ENCODE measurements around the gene SHFL.

The SHFL gene

GRCh38 chr19:10069046-10069445 lies 17.1 kb upstream of the SHFL start:
- Histone ChIP-seq H3K9me3 (ENCODE audit: insufficient read depth, low read depth, low read length) (peaks cover 4% of the 10 kb centered on the region), H3K27ac (ENCODE audit: low read length) (no peak overlapping the region), H3K9ac (ENCODE audit: low read depth, low read length) (no peak overlapping the region), H3K36me3 (ENCODE audit: insufficient read depth, low read depth, low read length) (no peaks in the 10 kb centered on the region), H3K4me3 (ENCODE audit: low read length) (no peak overlapping the region), H3K27me3 (ENCODE audit: insufficient read depth, low read length) (peaks cover 2% of the 10 kb centered on the region; the same call in 1 of the 2 replicates), H3K4me1 (ENCODE audit: insufficient read depth, low read length) (no peaks in the 10 kb centered on the region)

GRCh38 chr19:10070730-10071446 lies 15.2 kb upstream of the SHFL start:
- H3K4me3 ChIP-seq (ENCODE audit: low read length) = no peak overlapping the region
- no peak overlapping the region for H3K9ac ChIP-seq (ENCODE audit: low read depth, low read length)
- H3K27ac ChIP-seq (ENCODE audit: low read length) = no peak overlapping the region
- H3K4me1 ChIP-seq (ENCODE audit: insufficient read depth, low read length) = no peaks in the 10 kb centered on the region
- no peaks in the 10 kb centered on the region for H3K36me3 ChIP-seq (ENCODE audit: insufficient read depth, low read depth, low read length)
- H3K9me3 ChIP-seq (ENCODE audit: insufficient read depth, low read depth, low read length) = peaks cover 7% of the 10 kb centered on the region
- H3K27me3 ChIP-seq (ENCODE audit: insufficient read depth, low read length) = peaks cover under 1% of the 10 kb centered on the region; the same call in 1 of the 2 replicates

- Histone ChIP-seq H3K9me3 (ENCODE audit: insufficient read depth, low read depth, low read length) (peaks cover 7% of the 10 kb centered on the region), H3K4me3 (ENCODE audit: low read length) (no peak overlapping the region), H3K4me1 (ENCODE audit: insufficient read depth, low read length) (no peaks in the 10 kb centered on the region), H3K36me3 (ENCODE audit: insufficient read depth, low read depth, low read length) (no peaks in the 10 kb centered on the region), H3K27ac (ENCODE audit: low read length) (no peak overlapping the region), H3K27me3 (ENCODE audit: insufficient read depth, low read length) (peaks cover 10% of the 10 kb centered on the region), H3K9ac (ENCODE audit: low read depth, low read length) (no peak overlapping the region)
Measured at GRCh38 chr19:10074153-10074552, 12.0 kb upstream of the SHFL start.

GRCh38 chr19:10076535-10076934 lies 9.6 kb upstream of the SHFL start:
- H3K27ac ChIP-seq (ENCODE audit: low read length) = no peak overlapping the region
- peaks cover 10% of the 10 kb centered on the region for H3K27me3 ChIP-seq (ENCODE audit: insufficient read depth, low read length)
- H3K36me3 ChIP-seq (ENCODE audit: insufficient read depth, low read depth, low read length) = no peaks in the 10 kb centered on the region
- no peaks in the 10 kb centered on the region for H3K4me1 ChIP-seq (ENCODE audit: insufficient read depth, low read length)
- peaks cover 7% of the 10 kb centered on the region for H3K9me3 ChIP-seq (ENCODE audit: insufficient read depth, low read depth, low read length)
- H3K4me3 ChIP-seq (ENCODE audit: low read length) = no peak overlapping the region
- no peak overlapping the region for H3K9ac ChIP-seq (ENCODE audit: low read depth, low read length)

- no peak overlapping the region for H3K9ac ChIP-seq (ENCODE audit: low read depth, low read length)
- no peaks in the 10 kb centered on the region for H3K4me1 ChIP-seq (ENCODE audit: insufficient read depth, low read length)
- H3K36me3 ChIP-seq (ENCODE audit: insufficient read depth, low read depth, low read length) = no peaks in the 10 kb centered on the region
- peaks cover 10% of the 10 kb centered on the region for H3K27me3 ChIP-seq (ENCODE audit: insufficient read depth, low read length)
- no peak overlapping the region for H3K27ac ChIP-seq (ENCODE audit: low read length)
- peaks cover 7% of the 10 kb centered on the region for H3K9me3 ChIP-seq (ENCODE audit: insufficient read depth, low read depth, low read length)
- no peak overlapping the region for H3K4me3 ChIP-seq (ENCODE audit: low read length)
Measured at GRCh38 chr19:10078329-10078728, 7.8 kb upstream of the SHFL start.

GRCh38 chr19:10079031-10079453 lies 7.1 kb upstream of the SHFL start:
- no peak overlapping the region for H3K27ac ChIP-seq (ENCODE audit: low read length)
- peaks cover 16% of the 10 kb centered on the region for H3K27me3 ChIP-seq (ENCODE audit: insufficient read depth, low read length)
- peaks cover 3% of the 10 kb centered on the region for H3K9me3 ChIP-seq (ENCODE audit: insufficient read depth, low read depth, low read length)
- no peaks in the 10 kb centered on the region for H3K36me3 ChIP-seq (ENCODE audit: insufficient read depth, low read depth, low read length)
- no peaks in the 10 kb centered on the region for H3K4me1 ChIP-seq (ENCODE audit: insufficient read depth, low read length)
- H3K9ac ChIP-seq (ENCODE audit: low read depth, low read length) = no peak overlapping the region
- no peak overlapping the region for H3K4me3 ChIP-seq (ENCODE audit: low read length)

GRCh38 chr19:10083911-10084310 lies 2.2 kb upstream of the SHFL start:
- H3K36me3 ChIP-seq (ENCODE audit: insufficient read depth, low read depth, low read length) = no peaks in the 10 kb centered on the region

GRCh38 chr19:10084803-10085202 lies 1.3 kb upstream of the SHFL start:
- no peak overlapping the region for H3K27ac ChIP-seq (ENCODE audit: low read length)
- no peak overlapping the region for H3K4me3 ChIP-seq (ENCODE audit: low read length)
- H3K4me1 ChIP-seq (ENCODE audit: insufficient read depth, low read length) = no peaks in the 10 kb centered on the region
- no peak overlapping the region for H3K9ac ChIP-seq (ENCODE audit: low read depth, low read length)
- no peaks in the 10 kb centered on the region for H3K36me3 ChIP-seq (ENCODE audit: insufficient read depth, low read depth, low read length)
- H3K27me3 ChIP-seq (ENCODE audit: insufficient read depth, low read length) = peaks cover 32% of the 10 kb centered on the region
- H3K9me3 ChIP-seq (ENCODE audit: insufficient read depth, low read depth, low read length) = no peaks in the 10 kb centered on the region

More at GRCh38 chr19:10083911-10084310, 2.2 kb upstream of the SHFL start:
- H3K9me3 ChIP-seq (ENCODE audit: insufficient read depth, low read depth, low read length) = no peaks in the 10 kb centered on the region
- no peak overlapping the region for H3K4me3 ChIP-seq (ENCODE audit: low read length)
- no peak overlapping the region for H3K27ac ChIP-seq (ENCODE audit: low read length)
- H3K4me1 ChIP-seq (ENCODE audit: insufficient read depth, low read length) = no peaks in the 10 kb centered on the region
- H3K9ac ChIP-seq (ENCODE audit: low read depth, low read length) = no peak overlapping the region
- peaks cover 32% of the 10 kb centered on the region for H3K27me3 ChIP-seq (ENCODE audit: insufficient read depth, low read length)

- no peak overlapping the region for H3K27ac ChIP-seq (ENCODE audit: low read length)
- H3K4me1 ChIP-seq (ENCODE audit: insufficient read depth, low read length) = no peaks in the 10 kb centered on the region
- no peaks in the 10 kb centered on the region for H3K9me3 ChIP-seq (ENCODE audit: insufficient read depth, low read depth, low read length)
- H3K9ac ChIP-seq (ENCODE audit: low read depth, low read length) = peak overlapping the region; percentile 59; the same call in 1 of the 2 replicates
- peaks cover 32% of the 10 kb centered on the region for H3K27me3 ChIP-seq (ENCODE audit: insufficient read depth, low read length)
- H3K4me3 ChIP-seq (ENCODE audit: low read length) = peak overlapping the region; percentile 81
- H3K36me3 ChIP-seq (ENCODE audit: insufficient read depth, low read depth, low read length) = no peaks in the 10 kb centered on the region; the same call in 1 of the 2 replicates
Measured at GRCh38 chr19:10086591-10087192, 575 bp downstream of the SHFL start.

GRCh38 chr19:10087296-10088061 lies 1.4 kb downstream of the SHFL start:
- Histone ChIP-seq H3K9me3 (ENCODE audit: insufficient read depth, low read depth, low read length) (no peaks in the 10 kb centered on the region), H3K27me3 (ENCODE audit: insufficient read depth, low read length) (peaks cover 32% of the 10 kb centered on the region), H3K4me3 (ENCODE audit: low read length) (peak overlapping the region; percentile 81; the same call in 1 of the 2 replicates), H3K9ac (ENCODE audit: low read depth, low read length) (no peak overlapping the region), H3K27ac (ENCODE audit: low read length) (no peak overlapping the region), H3K4me1 (ENCODE audit: insufficient read depth, low read length) (no peaks in the 10 kb centered on the region), H3K36me3 (ENCODE audit: insufficient read depth, low read depth, low read length) (no peaks in the 10 kb centered on the region; the same call in 1 of the 2 replicates)

GRCh38 chr19:10088949-10089554 lies 2.9 kb downstream of the SHFL start:
- H3K27me3 ChIP-seq (ENCODE audit: insufficient read depth, low read length) = peaks cover 26% of the 10 kb centered on the region
- H3K4me1 ChIP-seq (ENCODE audit: insufficient read depth, low read length) = no peaks in the 10 kb centered on the region
- H3K27ac ChIP-seq (ENCODE audit: low read length) = no peak overlapping the region
- H3K9ac ChIP-seq (ENCODE audit: low read depth, low read length) = no peak overlapping the region
- no peak overlapping the region for H3K4me3 ChIP-seq (ENCODE audit: low read length)
- H3K36me3 ChIP-seq (ENCODE audit: insufficient read depth, low read depth, low read length) = no peaks in the 10 kb centered on the region; the same call in 1 of the 2 replicates
- no peaks in the 10 kb centered on the region for H3K9me3 ChIP-seq (ENCODE audit: insufficient read depth, low read depth, low read length)
